ENCODE data around the gene NEGR1.

The NEGR1 gene

GRCh38 chr1:71780681-71781080, 501.7 kb downstream of the NEGR1 start:
- no peak for DNase-seq (ENCODE audit: low read depth)

GRCh38 chr1:71778940-71779339, 503.4 kb downstream of the NEGR1 start:
- DNase-seq (ENCODE audit: low read depth) = no peak

- DNase-seq (ENCODE audit: low read depth) = no peak
Measured at GRCh38 chr1:71777094-71777493, 505.2 kb downstream of the NEGR1 start.

GRCh38 chr1:71774705-71775104, 507.6 kb downstream of the NEGR1 start:
- DNase-seq (ENCODE audit: low read depth) = no peak

GRCh38 chr1:71770121-71770520, 512.2 kb downstream of the NEGR1 start:
- peak; percentile 14 for DNase-seq (ENCODE audit: low read depth)

- no peak for DNase-seq (ENCODE audit: low read depth)
Measured at GRCh38 chr1:71766748-71767147, 515.6 kb downstream of the NEGR1 start.

GRCh38 chr1:71762514-71763255, 519.7 kb downstream of the NEGR1 start:
- DNase-seq (ENCODE audit: low read depth) = no peak

- DNase-seq (ENCODE audit: low read depth) = no peak
Measured at GRCh38 chr1:71755441-71755840, 526.9 kb downstream of the NEGR1 start.

- no peak for DNase-seq (ENCODE audit: low read depth)
Measured at GRCh38 chr1:71753746-71754145, 528.6 kb downstream of the NEGR1 start.

- DNase-seq (ENCODE audit: low read depth) = no peak
Measured at GRCh38 chr1:71745326-71745725, 537.0 kb downstream of the NEGR1 start.

GRCh38 chr1:71743862-71744261, 538.5 kb downstream of the NEGR1 start:
- DNase-seq (ENCODE audit: low read depth) = no peak

GRCh38 chr1:71738910-71739309, 543.4 kb downstream of the NEGR1 start:
- DNase-seq (ENCODE audit: low read depth) = no peak

- no peak for DNase-seq (ENCODE audit: low read depth)
Measured at GRCh38 chr1:71738256-71738655, 544.1 kb downstream of the NEGR1 start.

GRCh38 chr1:71737768-71738167, 544.6 kb downstream of the NEGR1 start:
- no peak for DNase-seq (ENCODE audit: low read depth)

- DNase-seq (ENCODE audit: low read depth) = no peak
Measured at GRCh38 chr1:71733121-71733520, 549.2 kb downstream of the NEGR1 start.

GRCh38 chr1:71721532-71721931, 560.8 kb downstream of the NEGR1 start:
- DNase-seq (ENCODE audit: low read depth) = no peak

GRCh38 chr1:71719330-71719729, 563.0 kb downstream of the NEGR1 start:
- no peak for DNase-seq (ENCODE audit: low read depth)

GRCh38 chr1:71717186-71717585, 565.2 kb downstream of the NEGR1 start:
- DNase-seq (ENCODE audit: low read depth) = no peak

- no peak for DNase-seq (ENCODE audit: low read depth)
Measured at GRCh38 chr1:71711456-71711855, 570.9 kb downstream of the NEGR1 start.

GRCh38 chr1:71706029-71706671, 576.2 kb downstream of the NEGR1 start:
- no peak for DNase-seq (ENCODE audit: low read depth)

- no peak for DNase-seq (ENCODE audit: low read depth)
Measured at GRCh38 chr1:71698186-71698585, 584.2 kb downstream of the NEGR1 start.

GRCh38 chr1:71695821-71696220, 586.5 kb downstream of the NEGR1 start:
- DNase-seq (ENCODE audit: low read depth) = no peak

GRCh38 chr1:71695084-71695483, 587.3 kb downstream of the NEGR1 start:
- DNase-seq (ENCODE audit: low read depth) = no peak

GRCh38 chr1:71693581-71693980, 588.8 kb downstream of the NEGR1 start:
- no peak for DNase-seq (ENCODE audit: low read depth)
